HepG2 (cell line): Measurements from ENCODE around the gene TXNL4B. TPM values are rescaled to one million over a fixed set of nuclear protein-coding genes. Genes with fewer than 3 reads are reported as not detected.

Experiments used
- ATAC-seq: fragments of 200-7000 bp; cut with Tn5 transposase; 3 replicates; pipeline ENCODE4 v1.9.1; 2020; ENCODE audit warnings: mild to moderate bottlenecking, moderate library complexity
- BruUV-seq: library from RNA; stranded (reverse); fragments of 400-500 nt; replicated peaks from 2 replicates; lab custom pipeline; 2021; lab: Mats Ljungman, UMichigan
- CTCF ChIA-PET: fragments of 300-600 bp; formaldehyde crosslinking; extraction: SDS; loops from one replicate; lab custom pipeline; 2021; ENCODE audit warnings: low total read pairs, inconsistent platforms, low intra/inter-chr PET ratio; lab: Yijun Ruan, JAX
- POLR2A ChIA-PET: fragments of 350-600 bp; sonication (Branson Sonifier 250); formaldehyde crosslinking; loops from one replicate; lab custom pipeline; 2020; ENCODE audit warnings: antibody characterized with exemption, inconsistent platforms; lab: Yijun Ruan, JAX
- DNase-seq: peaks from one replicate; pipeline ENCODE4 v3.0.0-alpha.2; 2015; ENCODE audit warnings: low spot score
- FAIRE-seq: peaks from 3 replicates; lab custom pipeline; 2011; peaks lifted over from hg19 to GRCh38; lab: Jason Lieb, UNC
- H2AFZ ChIP-seq: one replicate; pipeline ENCODE4 v1.6.1; 2011; ENCODE audit warnings: low read length, inconsistent platforms
- H3K27ac ChIP-seq: fragments of 300-600 bp; 3 replicates; pipeline ENCODE4 v1.8.0; 2011; ENCODE audit warnings: mixed run types, mild to moderate bottlenecking, mixed read lengths, low read length, inconsistent platforms; ENCODE audit not compliant: insufficient read depth; ENCODE audit errors: extremely low read length
- H3K27me3 ChIP-seq, 2 experiments: fragments of 200-600 bp in 1 of 2; 2 replicates in 1 of 2; 3 replicates in 1 of 2; pipeline versions ENCODE4 v1.6.0 to v1.8.0; 2011; ENCODE audit warnings: low read length in 2 of 2, mild to moderate bottlenecking in 2 of 2, moderate library complexity in 2 of 2, inconsistent platforms in 1 of 2; ENCODE audit not compliant: insufficient read depth in 2 of 2, control insufficient read depth in 1 of 2
- H3K36me3 ChIP-seq, 2 experiments: fragments of 200-600 bp in 1 of 2; replicated peaks in 1 of 2; 2 replicates in 1 of 2; 3 replicates in 1 of 2; pipeline versions ENCODE4 v1.5.1 to v1.8.0; 2011; ENCODE audit warnings: low read length in 2 of 2, inconsistent platforms in 1 of 2; ENCODE audit not compliant: insufficient read depth in 2 of 2, control insufficient read depth in 1 of 2
- H3K4me1 ChIP-seq: 2 replicates; pipeline ENCODE4 v1.5.1; 2012; ENCODE audit warnings: low read length, inconsistent platforms; ENCODE audit not compliant: insufficient read depth
- H3K4me2 ChIP-seq: 2 replicates; pipeline ENCODE4 v1.6.0; 2011; ENCODE audit warnings: low read depth, low read length, inconsistent platforms
- H3K4me3 ChIP-seq, 3 experiments: fragments of 200-600 bp in 1 of 3; sonication (generic), shearing (Covaris generic) in 1 of 3; replicated peaks in 1 of 3; 2 replicates each; pipeline ENCODE4 v1.5.1; 2011 to 2016; ENCODE audit warnings: low read length in 3 of 3, inconsistent platforms in 2 of 3, low read depth in 2 of 3, mild to moderate bottlenecking in 2 of 3, control low read depth in 1 of 3, mixed read lengths in 1 of 3; ENCODE audit not compliant: insufficient read depth in 1 of 3
- H3K79me2 ChIP-seq: one replicate; pipeline ENCODE4 v1.6.1; 2011; ENCODE audit warnings: low read length, inconsistent platforms; ENCODE audit not compliant: insufficient read depth
- H3K9ac ChIP-seq: 2 replicates; pipeline ENCODE4 v1.6.0; 2011; ENCODE audit warnings: mild to moderate bottlenecking, low read depth, low read length, inconsistent platforms; ENCODE audit not compliant: insufficient read depth
- H3K9me3 ChIP-seq: 2 replicates; pipeline ENCODE4 v1.5.1; 2012; ENCODE audit warnings: mild to moderate bottlenecking, low read length
- H4K20me1 ChIP-seq: 2 replicates; pipeline ENCODE4 v1.6.0; 2011; ENCODE audit warnings: inconsistent platforms, mild to moderate bottlenecking, low read length, moderate library complexity; ENCODE audit not compliant: insufficient read depth
- ATF1 ChIP-seq: IDR thresholded peaks from 2 replicates; pipeline ENCODE4 v1.6.1; 2016; ENCODE audit warnings: mild to moderate bottlenecking, control low read depth
- BCLAF1 ChIP-seq: fragments of 450-650 bp; IDR thresholded peaks from 2 replicates; pipeline ENCODE4 v1.6.1; 2017; ENCODE audit warnings: mild to moderate bottlenecking
- EED ChIP-seq: sonication (generic); formaldehyde crosslinking; IDR thresholded peaks from 2 replicates; pipeline ENCODE4 v1.5.0; 2020; ENCODE audit warnings: mild to moderate bottlenecking, missing genetic modification reagents
- HDAC1 ChIP-seq: sonication (generic); formaldehyde crosslinking; IDR thresholded peaks from 2 replicates; pipeline ENCODE4 v1.5.1; 2020; ENCODE audit warnings: mild to moderate bottlenecking, missing genetic modification reagents
- KLF16 ChIP-seq, 2 experiments: sonication (generic) in 1 of 2; formaldehyde crosslinking in 1 of 2; IDR thresholded peaks; 2 replicates each; pipeline versions ENCODE4 v1.6.1 to v1.8.0; 2016 to 2023; ENCODE audit warnings: missing genetic modification reagents in 2 of 2, missing compliant biosample characterization in 1 of 2
- MAX ChIP-seq: IDR thresholded peaks from 2 replicates; pipeline ENCODE4 v1.6.1; 2012; ENCODE audit warnings: inconsistent platforms
- MXD4 ChIP-seq: IDR thresholded peaks from 2 replicates; pipeline ENCODE4 v1.6.1; 2016; ENCODE audit warnings: mild to moderate bottlenecking, missing biosample characterization, missing genetic modification reagents
- NFE2L1 ChIP-seq: sonication (generic); formaldehyde crosslinking; IDR thresholded peaks from 2 replicates; pipeline ENCODE4 v1.4.0; 2020; ENCODE audit warnings: missing genetic modification reagents, mild to moderate bottlenecking, borderline replicate concordance
- SIN3B ChIP-seq: fragments of 150-350 bp; IDR thresholded peaks from 2 replicates; pipeline ENCODE4 v1.6.1; 2014; ENCODE audit warnings: low read length
- SKI ChIP-seq: fragments of 450-650 bp; IDR thresholded peaks from one replicate; pipeline ENCODE4 v1.6.1; 2018; ENCODE audit warnings: mild to moderate bottlenecking; ENCODE audit not compliant: partially characterized antibody
- SUZ12 ChIP-seq: fragments of 150-350 bp; IDR thresholded peaks from 2 replicates; pipeline ENCODE4 v1.6.1; 2014; ENCODE audit warnings: low read depth, low read length
- ZKSCAN8 ChIP-seq: IDR thresholded peaks from 2 replicates; pipeline ENCODE4 v1.6.1; 2016; ENCODE audit warnings: borderline replicate concordance, missing genetic modification reagents, missing compliant biosample characterization
- ZNF513 ChIP-seq: sonication (generic); formaldehyde crosslinking; conservative IDR thresholded peaks from 2 replicates; pipeline ENCODE4 v1.5.0; 2020; ENCODE audit warnings: missing genetic modification reagents
- ZNF577 ChIP-seq: sonication (generic); formaldehyde crosslinking; IDR thresholded peaks from 2 replicates; pipeline ENCODE4 v1.4.0; 2020; ENCODE audit warnings: mild to moderate bottlenecking, low read depth, missing genetic modification reagents, borderline replicate concordance
- ZNF746 ChIP-seq: sonication (generic); formaldehyde crosslinking; IDR thresholded peaks from 2 replicates; pipeline ENCODE4 v1.8.0; 2022; ENCODE audit warnings: mild to moderate bottlenecking, missing genetic modification reagents
- ZNF891 ChIP-seq: sonication (generic); formaldehyde crosslinking; IDR thresholded peaks from 2 replicates; pipeline ENCODE4 v1.5.0; 2020; ENCODE audit warnings: mild to moderate bottlenecking, missing genetic modification reagents
- WGBS: methylation state at CpG from one replicate; pipeline ENCODE4 v1.1.6; 2017; ENCODE audit warnings: low lambda C conversion rate; 5-methylcytosine and 5-hydroxymethylcytosine counted together
- in situ Hi-C: cut with HindIII; loops from 2 replicates; pipeline ENCODE4 v1.10.0; 2017; ENCODE audit warnings: low pct_unique_long_range_greater_than_20kb; ENCODE audit not compliant: extremely low pct_ligation_motif_present
- intact Hi-C: fragments of 100-400 bp; cut with micrococcal nuclease; formaldehyde crosslinking; loops from one replicate; pipeline ENCODE4 v1.10.0; 2022; ENCODE audit not compliant: unreplicated experiment
- polyA plus RNA-seq, 8 experiments: library from polyadenylated mRNA; depleted of rRNA in 3 of 8; stranded (reverse) in 7 of 8; unstranded in 1 of 8; fragments of >200 nt; fragmentation: Illumina TruSeq in 4 of 8; extraction: Trizol in 4 of 8; gene quantifications; 2 replicates each; pipeline versions ENCODE4 v1.2.1 to v1.2.3, GENCODE V29; 2011 to 2016; ENCODE audit warnings: low read depth in 4 of 8, missing spikeins in 1 of 8, mixed read lengths in 1 of 8; ENCODE audit not compliant: insufficient read depth in 1 of 8
- total RNA-seq, 5 experiments: library from RNA; depleted of rRNA; stranded (reverse); fragments of >200 nt; fragmentation: Illumina TruSeq; extraction: Trizol; gene quantifications; 2 replicates each; pipeline ENCODE4 v1.2.3, GENCODE V29; 2016; ENCODE audit warnings: low read depth in 1 of 5

The TXNL4B gene
- total and polyA plus RNA-seq, 2 of the 13 experiments (the other 11 are each of a cell fraction or from before 2014, with no cell fraction given): 17.4 to 18.3 TPM

GRCh38 chr16:72128701-72129100 is 35.3 kb upstream of the TXNL4B start:
- FAIRE-seq: no peak
- DNase-seq: no peak
- no peaks in the 10 kb centered on the region for H3K27me3 ChIP-seq
- no peaks in the 10 kb centered on the region for H3K79me2 ChIP-seq
- H4K20me1 ChIP-seq: no peaks in the 10 kb centered on the region
- ATAC-seq: no peak
- no peak overlapping the region for H3K27ac ChIP-seq
- TF ChIP-seq KLF16 (CRISPR knock-in tag; IDR thresholded peaks at IDR 0.05) (no peak), ZNF891 (CRISPR knock-in tag) (no peak), ZNF746 (CRISPR knock-in tag) (no peak)
- intact Hi-C loops: no loop called here
- no peaks in the 10 kb centered on the region; a peak in 2 of 5 replicates for H3K36me3 ChIP-seq
- no peak overlapping the region for H3K4me2 ChIP-seq
- in situ Hi-C loops: loop anchor here (5.0 kb wide), 1 partner anchor 339 kb away; no protein-coding TSS in a partner anchor
- ChIA-PET CTCF (no interaction called here), POLR2A (no interaction called here)
- BruUV-seq: no TSS peak
- no peak overlapping the region for H3K9ac ChIP-seq
- 86% methylated on average over 9 of the region's 9 CpGs for WGBS
- no peak overlapping the region for H2AFZ ChIP-seq
- no peaks in the 10 kb centered on the region for H3K9me3 ChIP-seq
- H3K4me1 ChIP-seq: peaks cover 26% of the 10 kb centered on the region
- no peak overlapping the region for H3K4me3 ChIP-seq

- Histone ChIP-seq H3K36me3 (no peaks in the 10 kb centered on the region; a peak in 2 of 5 replicates), H3K9ac (no peak overlapping the region), H2AFZ (no peak overlapping the region), H3K4me2 (no peak overlapping the region), H4K20me1 (no peaks in the 10 kb centered on the region), H3K27me3 (no peaks in the 10 kb centered on the region), H3K4me1 (peaks cover 26% of the 10 kb centered on the region), H3K79me2 (no peaks in the 10 kb centered on the region), H3K27ac (no peak overlapping the region), H3K9me3 (no peaks in the 10 kb centered on the region), H3K4me3 (no peak overlapping the region)
- DNase-seq (peak; percentile 23), FAIRE-seq (peak; percentile 43), ATAC-seq (no peak)
- CTCF ChIA-PET: interaction anchor here (1.4 kb wide), 1 partner anchor 24 kb away, joined by 4 read pairs; no protein-coding TSS in a partner anchor
- in situ Hi-C loops: loop anchor here (5.0 kb wide), 1 partner anchor 341 kb away; no protein-coding TSS in a partner anchor
- BruUV-seq: no TSS peak
- WGBS: 69% methylated on average over 2 of the region's 2 CpGs
- intact Hi-C loops: no loop called here
- POLR2A ChIA-PET: no interaction called here
- TF ChIP-seq NFE2L1 (CRISPR knock-in tag): no peak
- TF ChIP-seq ZKSCAN8 (CRISPR knock-in tag): no peak
- no peak for TF ChIP-seq ATF1
- no peak for TF ChIP-seq SKI
- TF ChIP-seq SIN3B: no peak
- TF ChIP-seq MAX: no peak
- no peak for TF ChIP-seq MXD4 (CRISPR knock-in tag)
- no peak for TF ChIP-seq ZNF513 (CRISPR knock-in tag)
- TF ChIP-seq EED (CRISPR knock-in tag): no peak
- TF ChIP-seq ZNF577: no peak
- TF ChIP-seq SUZ12: no peak
- TF ChIP-seq HDAC1: no peak
- no peak for TF ChIP-seq BCLAF1
Observed at GRCh38 chr16:72126429-72126765, 33.0 kb upstream of the TXNL4B start.
